ENCODE data around the gene CCNJL.

CCNJL gene

DNA sequence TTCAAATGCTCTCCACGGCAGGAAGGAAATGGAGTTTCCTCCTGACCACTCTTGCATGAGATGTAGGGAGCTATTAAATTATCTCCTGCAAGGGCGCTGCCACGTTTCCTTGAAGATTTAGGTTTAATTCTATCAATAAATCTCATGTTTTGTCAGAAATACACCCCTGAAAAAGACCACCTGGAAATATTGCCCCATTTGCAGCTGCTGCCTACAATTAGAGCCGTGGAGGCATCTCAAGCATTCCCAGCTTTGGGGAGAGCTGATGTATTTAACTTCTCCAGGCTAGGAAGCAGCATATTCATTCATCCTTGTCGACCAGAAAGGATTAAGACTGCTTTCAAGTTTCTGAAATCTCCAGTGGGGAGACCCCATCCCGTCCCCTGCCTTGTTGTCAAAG, 40.5 kb downstream of the CCNJL start:
- H3K27ac ChIP-seq (ENCODE audit: low read length): no peak overlapping the region
- H3K4me1 ChIP-seq (ENCODE audit: control insufficient read depth in 1 of 2, insufficient read depth in 2 of 2, low read length in 2 of 2): peaks cover 0 to 5% of the 10 kb centered on the region in 2 donors
- no peak overlapping the region for H3K4me3 ChIP-seq (ENCODE audit: low read depth in 1 of 2, low read length in 2 of 2)

DNA sequence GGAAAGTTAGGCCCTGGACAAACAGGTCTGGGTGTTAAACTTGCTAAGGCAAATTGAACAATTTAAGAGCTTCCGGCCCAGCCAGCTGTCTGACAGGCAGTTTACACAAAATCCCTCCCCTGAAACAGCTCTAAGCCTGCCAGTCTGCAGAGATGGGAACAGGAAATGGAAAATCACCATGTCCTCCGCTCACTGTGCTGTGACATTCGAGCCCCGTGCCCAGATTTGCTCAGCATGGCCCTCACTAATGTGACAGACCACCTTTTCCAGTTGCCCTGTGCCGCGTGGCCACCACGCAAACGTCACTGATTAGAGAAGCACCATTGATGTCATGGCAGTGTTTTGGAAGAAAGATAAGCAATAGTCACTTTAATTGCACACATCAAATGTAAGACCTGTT, 41.0 kb downstream of the CCNJL start:
- Histone ChIP-seq H3K27ac (ENCODE audit: low read length) (no peak overlapping the region), H3K36me3 (ENCODE audit: control insufficient read depth in 1 of 2, insufficient read depth in 2 of 2, low read length in 2 of 2) (no peaks in the 10 kb centered on the region), H3K4me1 (ENCODE audit: control insufficient read depth in 1 of 2, insufficient read depth in 2 of 2, low read length in 2 of 2) (peaks cover 0 to 5% of the 10 kb centered on the region in 2 donors), H3K4me3 (ENCODE audit: low read depth in 1 of 2, low read length in 2 of 2) (no peak overlapping the region), H3K27me3 (ENCODE audit: low read depth, low read length) (no peaks in the 10 kb centered on the region), H3K9me3 (ENCODE audit: control insufficient read depth in 1 of 2, low read length in 2 of 2) (no peaks in the 10 kb centered on the region)

More for the DNA sequence above, 40.5 kb downstream of the CCNJL start:
- no peaks in the 10 kb centered on the region for H3K36me3 ChIP-seq (ENCODE audit: control insufficient read depth in 1 of 2, insufficient read depth in 2 of 2, low read length in 2 of 2)
- H3K9me3 ChIP-seq (ENCODE audit: control insufficient read depth in 1 of 2, low read length in 2 of 2): no peaks in the 10 kb centered on the region
- H3K27me3 ChIP-seq (ENCODE audit: low read depth, low read length): no peaks in the 10 kb centered on the region

DNA sequence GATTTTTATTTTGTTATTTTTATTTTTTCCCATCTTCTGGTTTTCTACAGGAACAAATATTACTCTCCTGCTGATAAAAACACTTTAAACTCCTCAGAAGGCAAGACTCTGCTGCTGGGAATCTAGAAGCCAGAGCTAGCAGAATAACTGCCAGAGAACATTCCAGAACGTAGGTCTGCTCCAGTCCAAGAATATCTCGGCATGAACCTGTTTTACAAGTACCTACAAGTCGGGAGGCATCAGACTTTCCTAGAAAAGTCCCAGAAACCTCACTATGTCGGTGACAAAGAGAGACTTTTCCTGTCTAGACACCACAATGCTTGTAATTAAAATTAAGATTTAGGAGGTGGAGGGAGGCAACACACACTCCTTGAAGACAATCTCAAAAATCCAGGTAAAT, 41.7 kb downstream of the CCNJL start:
- Histone ChIP-seq H3K4me1 (ENCODE audit: control insufficient read depth in 1 of 2, insufficient read depth in 2 of 2, low read length in 2 of 2) (peaks cover 0 to 5% of the 10 kb centered on the region in 2 donors), H3K27ac (ENCODE audit: low read length) (no peak overlapping the region), H3K36me3 (ENCODE audit: control insufficient read depth in 1 of 2, insufficient read depth in 2 of 2, low read length in 2 of 2) (no peaks in the 10 kb centered on the region), H3K9me3 (ENCODE audit: control insufficient read depth in 1 of 2, low read length in 2 of 2) (no peaks in the 10 kb centered on the region), H3K4me3 (ENCODE audit: low read depth in 1 of 2, low read length in 2 of 2) (no peak overlapping the region), H3K27me3 (ENCODE audit: low read depth, low read length) (no peaks in the 10 kb centered on the region)

DNA sequence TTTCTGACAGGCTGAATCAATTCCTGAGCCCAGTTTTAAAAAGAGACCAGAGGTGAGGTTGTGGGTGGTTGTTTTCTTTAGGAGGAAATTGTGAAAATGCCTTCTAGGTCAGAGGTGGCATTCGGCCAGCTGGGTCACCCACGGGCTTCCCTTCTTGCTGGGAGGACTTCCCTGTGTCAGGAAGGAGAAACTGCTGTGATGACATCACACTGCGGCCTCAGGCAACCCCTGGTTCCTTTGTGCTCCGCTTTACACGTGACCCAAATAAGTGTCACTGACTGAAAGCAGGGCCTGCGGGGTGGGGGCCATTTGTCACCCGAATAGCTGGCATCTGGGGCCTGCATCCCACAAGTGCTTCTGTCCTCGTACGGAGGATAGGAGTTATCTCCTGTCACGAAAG, 43.3 kb downstream of the CCNJL start:
- H3K27me3 ChIP-seq (ENCODE audit: low read depth, low read length): no peaks in the 10 kb centered on the region
- H3K36me3 ChIP-seq (ENCODE audit: control insufficient read depth in 1 of 2, insufficient read depth in 2 of 2, low read length in 2 of 2): no peaks in the 10 kb centered on the region
- H3K27ac ChIP-seq (ENCODE audit: low read length): no peak overlapping the region
- peaks cover 0 to 5% of the 10 kb centered on the region in 2 donors for H3K4me1 ChIP-seq (ENCODE audit: control insufficient read depth in 1 of 2, insufficient read depth in 2 of 2, low read length in 2 of 2)
- H3K4me3 ChIP-seq (ENCODE audit: low read depth in 1 of 2, low read length in 2 of 2): no peak overlapping the region
- H3K9me3 ChIP-seq (ENCODE audit: control insufficient read depth in 1 of 2, low read length in 2 of 2): no peaks in the 10 kb centered on the region

DNA sequence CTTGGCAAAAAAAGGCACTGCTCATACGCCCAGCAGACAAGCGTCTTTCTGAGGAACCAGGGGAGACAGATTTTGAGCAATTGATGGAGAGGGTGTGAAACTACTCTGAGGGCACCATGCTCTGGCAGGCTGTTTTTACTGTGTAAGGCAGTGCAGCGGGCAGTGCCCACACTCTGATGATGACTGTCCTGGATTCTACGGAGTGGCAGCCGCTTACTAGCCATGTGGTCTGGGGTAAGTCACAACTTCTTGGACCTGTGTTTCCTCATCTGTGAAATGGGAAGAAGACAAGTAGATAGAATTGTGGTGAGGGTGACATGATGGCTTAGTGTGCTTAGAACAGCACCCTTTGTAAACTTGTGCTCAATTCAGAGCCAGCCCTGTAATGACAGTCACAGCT, 44.2 kb downstream of the CCNJL start:
- Histone ChIP-seq H3K36me3 (ENCODE audit: control insufficient read depth in 1 of 2, insufficient read depth in 2 of 2, low read length in 2 of 2) (no peaks in the 10 kb centered on the region), H3K9me3 (ENCODE audit: control insufficient read depth in 1 of 2, low read length in 2 of 2) (no peaks in the 10 kb centered on the region), H3K27me3 (ENCODE audit: low read depth, low read length) (no peaks in the 10 kb centered on the region), H3K27ac (ENCODE audit: low read length) (no peak overlapping the region), H3K4me1 (ENCODE audit: control insufficient read depth in 1 of 2, insufficient read depth in 2 of 2, low read length in 2 of 2) (peaks cover 0 to 5% of the 10 kb centered on the region in 2 donors), H3K4me3 (ENCODE audit: low read depth in 1 of 2, low read length in 2 of 2) (no peak overlapping the region)

DNA sequence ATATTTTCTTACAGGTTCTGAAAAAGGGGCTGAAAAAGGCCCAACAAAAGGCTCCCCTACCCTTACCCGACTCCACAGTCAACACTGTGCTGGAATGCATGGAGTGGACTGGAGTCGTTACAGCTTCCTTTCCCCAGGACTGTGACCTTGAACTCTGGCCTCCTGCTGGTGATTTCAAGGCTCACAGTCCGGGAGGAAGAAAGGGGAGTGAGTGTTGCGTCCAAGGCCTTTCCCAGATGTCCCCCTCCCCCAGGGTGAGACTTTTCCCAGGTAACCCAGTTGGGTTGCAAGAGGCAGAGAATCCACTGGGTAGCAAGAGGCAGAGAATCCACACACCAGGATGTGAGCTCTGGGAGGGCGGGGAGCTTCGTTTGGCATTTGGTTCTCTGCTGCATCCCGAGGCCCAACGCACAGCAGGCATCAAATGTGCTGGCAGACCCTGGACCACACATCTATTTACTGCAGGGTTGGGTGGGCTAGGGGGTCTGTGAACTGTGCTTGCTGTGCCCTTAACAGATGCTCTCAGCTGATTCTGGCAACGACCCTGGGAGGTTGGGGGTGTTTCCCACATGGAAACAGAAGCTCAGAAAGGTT, 45.5 kb downstream of the CCNJL start:
- H3K27ac ChIP-seq (ENCODE audit: low read length): no peak overlapping the region
- H3K9me3 ChIP-seq (ENCODE audit: control insufficient read depth in 1 of 2, low read length in 2 of 2): no peaks in the 10 kb centered on the region
- peaks cover 0 to 12% of the 10 kb centered on the region in 2 donors for H3K4me1 ChIP-seq (ENCODE audit: control insufficient read depth in 1 of 2, insufficient read depth in 2 of 2, low read length in 2 of 2)
- no peaks in the 10 kb centered on the region for H3K27me3 ChIP-seq (ENCODE audit: low read depth, low read length)
- no peak overlapping the region for H3K4me3 ChIP-seq (ENCODE audit: low read depth in 1 of 2, low read length in 2 of 2)
- H3K36me3 ChIP-seq (ENCODE audit: control insufficient read depth in 1 of 2, insufficient read depth in 2 of 2, low read length in 2 of 2): no peaks in the 10 kb centered on the region

DNA sequence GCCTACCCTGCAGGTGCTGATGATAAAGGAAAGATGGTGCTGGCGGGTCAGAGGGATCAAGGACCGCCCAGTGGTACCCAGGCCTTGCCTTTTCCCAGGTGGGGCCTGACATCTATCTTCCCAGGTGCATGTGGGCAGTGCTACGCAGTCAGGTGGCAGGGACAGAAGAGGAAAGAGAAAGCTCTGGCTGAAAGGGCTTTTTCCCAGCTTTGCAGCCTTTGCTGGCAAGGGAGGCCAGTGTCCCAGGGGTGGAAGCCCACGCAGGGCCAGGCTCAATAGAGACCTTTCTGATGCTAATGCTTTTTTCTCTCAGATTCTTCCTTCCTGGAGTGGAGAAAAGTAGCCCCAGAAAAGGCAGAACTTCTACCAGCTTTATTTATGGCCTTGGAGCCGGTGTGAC, 46.3 kb downstream of the CCNJL start:
- Histone ChIP-seq H3K9me3 (ENCODE audit: control insufficient read depth in 1 of 2, low read length in 2 of 2) (no peaks in the 10 kb centered on the region), H3K27me3 (ENCODE audit: low read depth, low read length) (no peaks in the 10 kb centered on the region), H3K4me1 (ENCODE audit: control insufficient read depth in 1 of 2, insufficient read depth in 2 of 2, low read length in 2 of 2) (peaks cover 6 to 12% of the 10 kb centered on the region in 2 donors), H3K27ac (ENCODE audit: low read length) (no peak overlapping the region), H3K4me3 (ENCODE audit: low read depth in 1 of 2, low read length in 2 of 2) (no peak overlapping the region), H3K36me3 (ENCODE audit: control insufficient read depth in 1 of 2, insufficient read depth in 2 of 2, low read length in 2 of 2) (no peaks in the 10 kb centered on the region)

DNA sequence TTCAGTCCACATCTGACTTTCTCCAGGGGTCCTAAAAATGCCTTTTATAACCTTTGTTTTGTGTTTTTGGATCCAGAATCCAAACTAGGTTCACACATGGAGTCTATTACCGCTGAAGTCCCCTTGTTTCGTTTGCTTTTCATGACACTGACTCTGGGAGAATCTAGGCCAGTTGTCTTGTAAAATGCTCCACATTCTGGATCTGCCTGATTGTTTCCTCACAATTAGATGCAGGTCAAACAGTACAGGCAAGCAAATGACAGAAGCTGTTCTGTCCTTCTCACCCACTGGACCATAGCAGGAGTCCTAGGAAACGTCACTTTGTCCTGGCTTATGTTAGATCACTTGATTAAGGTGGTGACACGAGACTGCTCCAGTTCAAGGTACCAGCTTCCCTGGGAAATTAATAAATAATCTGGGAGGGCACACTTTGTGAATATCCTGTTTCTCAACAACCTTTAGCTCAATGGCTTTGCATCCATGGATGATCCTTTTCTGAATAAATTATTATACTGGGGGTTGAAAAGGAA, 49.0 kb downstream of the CCNJL start:
- Histone ChIP-seq H3K27me3 (ENCODE audit: low read depth, low read length) (no peaks in the 10 kb centered on the region), H3K4me3 (ENCODE audit: low read depth in 1 of 2, low read length in 2 of 2) (no peak overlapping the region), H3K36me3 (ENCODE audit: control insufficient read depth in 1 of 2, insufficient read depth in 2 of 2, low read length in 2 of 2) (no peaks in the 10 kb centered on the region), H3K9me3 (ENCODE audit: control insufficient read depth in 1 of 2, low read length in 2 of 2) (no peaks in the 10 kb centered on the region), H3K4me1 (ENCODE audit: control insufficient read depth in 1 of 2, insufficient read depth in 2 of 2, low read length in 2 of 2) (peaks cover 7 to 8% of the 10 kb centered on the region in 2 donors), H3K27ac (ENCODE audit: low read length) (no peak overlapping the region)

DNA sequence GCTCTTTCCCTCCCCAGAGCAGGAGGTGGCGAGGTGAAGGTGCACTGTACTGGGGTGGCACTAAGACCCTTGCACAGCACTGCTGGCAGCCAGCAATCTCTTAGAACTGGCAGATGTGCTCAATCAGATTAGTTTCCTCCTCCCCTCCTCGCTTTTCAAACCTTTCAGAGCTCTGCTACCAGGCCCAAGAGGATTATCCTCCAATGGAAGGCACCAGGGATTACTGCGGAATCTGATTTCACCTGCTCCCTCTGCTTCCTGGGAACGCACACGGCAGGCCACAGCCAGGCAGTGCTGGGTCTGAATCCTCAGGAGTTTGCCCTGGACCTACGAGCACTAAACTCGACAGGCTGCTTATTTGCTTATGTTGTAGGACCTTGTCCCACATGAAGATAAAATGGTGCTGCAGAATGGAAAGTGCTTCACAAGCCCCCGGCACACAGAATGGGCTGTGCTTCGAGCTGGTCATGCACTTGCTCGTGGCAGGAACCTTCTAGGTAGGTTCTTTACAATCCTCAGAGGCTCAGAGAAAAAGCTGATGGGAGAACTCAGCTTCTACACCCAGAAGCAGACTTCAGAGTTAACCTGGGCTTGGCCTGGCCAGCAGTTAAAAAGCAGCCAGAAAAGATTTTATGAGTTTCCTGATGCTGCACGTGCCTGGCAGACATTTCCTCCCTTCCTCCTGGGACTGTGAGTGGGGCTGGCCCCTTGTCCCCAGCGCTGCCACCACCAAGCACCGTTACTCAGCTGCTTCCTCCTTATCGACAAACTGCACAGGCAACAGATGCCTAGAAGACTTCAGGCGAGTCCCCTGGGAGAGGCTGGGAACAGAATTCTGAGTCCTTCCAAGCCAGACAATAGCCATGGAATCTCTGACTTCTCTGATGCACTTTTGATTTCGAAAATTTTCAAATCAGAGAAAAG, 50.0 kb downstream of the CCNJL start:
- H3K27ac ChIP-seq (ENCODE audit: low read length): no peak overlapping the region
- peaks cover 7 to 8% of the 10 kb centered on the region in 2 donors for H3K4me1 ChIP-seq (ENCODE audit: control insufficient read depth in 1 of 2, insufficient read depth in 2 of 2, low read length in 2 of 2)

DNA sequence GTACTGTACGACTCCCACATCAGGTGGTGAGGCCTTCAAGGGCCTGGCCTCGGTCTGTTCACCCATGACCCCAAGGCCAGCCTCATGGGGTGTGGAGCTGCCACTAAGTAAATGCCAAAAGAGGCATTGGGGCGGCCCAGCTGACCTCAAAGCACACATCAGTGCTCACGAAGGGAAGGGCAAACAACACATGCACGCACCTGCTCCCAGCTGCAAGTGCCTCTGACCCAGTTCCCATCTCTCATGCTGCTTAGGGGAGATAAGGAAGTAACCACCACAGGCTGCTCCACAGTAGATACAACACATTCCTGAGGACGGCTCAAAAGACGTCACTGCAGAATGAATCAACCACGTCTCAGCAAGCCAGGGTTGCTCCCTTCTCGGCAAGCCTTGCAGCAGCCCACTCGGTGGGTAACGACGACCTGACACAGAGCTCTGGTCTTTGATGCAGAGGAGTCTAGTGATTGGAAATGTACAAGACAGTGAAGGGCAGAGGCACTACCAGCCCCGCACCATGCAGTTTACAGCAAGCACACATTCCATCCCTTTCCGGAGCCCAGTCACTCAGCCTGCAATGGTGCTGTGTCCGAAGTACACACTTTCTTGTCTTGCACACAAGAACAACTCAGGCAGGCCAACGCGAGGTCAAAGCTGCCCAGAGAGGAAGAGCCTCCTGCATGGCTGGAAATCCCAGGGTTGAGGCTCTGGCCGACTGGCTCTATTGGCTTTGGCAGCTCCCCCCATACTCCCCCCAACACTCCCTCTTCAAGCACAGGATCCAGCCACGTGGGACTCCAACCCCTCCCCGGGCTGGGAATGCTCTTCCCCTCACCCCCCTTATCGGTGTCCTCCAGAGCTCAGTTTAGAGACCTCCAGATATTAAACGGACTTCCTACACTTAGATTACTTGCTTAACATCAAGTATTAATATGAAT, 51.2 kb downstream of the CCNJL start:
- Histone ChIP-seq H3K9me3 (ENCODE audit: control insufficient read depth in 1 of 2, low read length in 2 of 2) (no peaks in the 10 kb centered on the region), H3K36me3 (ENCODE audit: control insufficient read depth in 1 of 2, insufficient read depth in 2 of 2, low read length in 2 of 2) (no peaks in the 10 kb centered on the region), H3K27me3 (ENCODE audit: low read depth, low read length) (no peaks in the 10 kb centered on the region), H3K27ac (ENCODE audit: low read length) (no peak overlapping the region), H3K4me1 (ENCODE audit: control insufficient read depth in 1 of 2, insufficient read depth in 2 of 2, low read length in 2 of 2) (peaks cover 7 to 8% of the 10 kb centered on the region in 2 donors), H3K4me3 (ENCODE audit: low read depth in 1 of 2, low read length in 2 of 2) (no peak overlapping the region)

More for the DNA sequence above, 50.0 kb downstream of the CCNJL start:
- H3K36me3 ChIP-seq (ENCODE audit: control insufficient read depth in 1 of 2, insufficient read depth in 2 of 2, low read length in 2 of 2): no peaks in the 10 kb centered on the region
- H3K27me3 ChIP-seq (ENCODE audit: low read depth, low read length): no peaks in the 10 kb centered on the region
- H3K9me3 ChIP-seq (ENCODE audit: control insufficient read depth in 1 of 2, low read length in 2 of 2): no peaks in the 10 kb centered on the region
- no peak overlapping the region for H3K4me3 ChIP-seq (ENCODE audit: low read depth in 1 of 2, low read length in 2 of 2)

Data from muscle layer of duodenum (tissue), 2 donors.